Measurements from ENCODE around the gene FER. TPM values are rescaled to one million over a fixed set of nuclear protein-coding genes. Genes with fewer than 3 reads are reported as not detected.

FER gene
- total RNA-seq, 1 experiment from 2014 or later = 18.0 TPM

- Histone ChIP-seq H3K23me2 (ENCODE audit: insufficient read length, low read depth, low read length, poor library complexity, severe bottlenecking) (no peaks in the 10 kb centered on the region), H4K5ac (ENCODE audit: insufficient read length, low read depth, low read length) (no peak overlapping the region), H3K79me2 (ENCODE audit: insufficient read depth, low read length) (no peaks in the 10 kb centered on the region), H3K18ac (ENCODE audit: insufficient read length, low read depth, low read length) (no peak overlapping the region), H4K91ac (ENCODE audit: insufficient read length, low read depth, low read length) (no peak overlapping the region), H4K20me1 (ENCODE audit: control insufficient read depth, insufficient read depth, insufficient read length) (no peaks in the 10 kb centered on the region), H3K9ac (ENCODE audit: extremely low read depth, insufficient read length, low read length) (no peak overlapping the region), H3K56ac (ENCODE audit: insufficient read length, low read depth, low read length) (no peak overlapping the region), H2BK12ac (ENCODE audit: insufficient read length, low read depth, low read length) (no peak overlapping the region), H3K4me1 (ENCODE audit: insufficient read depth, low read length) (peaks cover 3% of the 10 kb centered on the region; the same call in 1 of the 2 replicates), H2AK5ac (ENCODE audit: insufficient read length, low read length) (no peak overlapping the region), H3K27me3 (ENCODE audit: insufficient read depth, low read length) (no peaks in the 10 kb centered on the region), H3K4me2 (ENCODE audit: insufficient read depth, insufficient read length, low read length) (no peak overlapping the region), H3K14ac (ENCODE audit: insufficient read depth, low read length) (no peak overlapping the region), H4K8ac (replicated peaks; ENCODE audit: insufficient read length, low read depth, low read length) (no peak overlapping the region), H2BK20ac (ENCODE audit: low read depth, low read length, poor library complexity, severe bottlenecking) (no peak overlapping the region), H2BK5ac (ENCODE audit: insufficient read length, low read length) (no peak overlapping the region), H3K9me3 (ENCODE audit: control insufficient read depth, low read depth, low read length) (no peaks in the 10 kb centered on the region), H2AFZ (ENCODE audit: low read length) (no peak overlapping the region), H3K23ac (ENCODE audit: insufficient read length, low read depth, low read length) (no peak overlapping the region), H2BK120ac (ENCODE audit: low read depth, low read length, poor library complexity, severe bottlenecking) (no peak overlapping the region), H3K79me1 (ENCODE audit: insufficient read depth, low read depth, low read length, poor library complexity, severe bottlenecking) (no peaks in the 10 kb centered on the region), H2BK15ac (ENCODE audit: low read depth, low read length) (no peak overlapping the region), H3K27ac (ENCODE audit: insufficient read length, low read depth, low read length) (no peak overlapping the region), H3K4ac (ENCODE audit: low read depth, low read length) (no peak overlapping the region), H3T11ph (ENCODE audit: low read length) (no peak overlapping the region)
- Mint-ChIP-seq H3K27me3 (ENCODE audit: low read depth) (no peaks in the 10 kb centered on the region), H3K27ac (no peak overlapping the region), H3K4me1 (peaks cover 6% of the 10 kb centered on the region in 2 experiments), H3K36me3 (ENCODE audit: insufficient read depth in 1 of 3, low read depth in 3 of 3) (no peaks in the 10 kb centered on the region), H3K4me3 (no peak overlapping the region), H3K9me3 (no peaks in the 10 kb centered on the region)
- no peak for DNase-seq
- TF ChIP-seq CTCF (conservative IDR thresholded peaks at IDR 0.05) = no peak
- WGBS (ENCODE audit: extremely low coverage, insufficient read length, low lambda C conversion rate) = no CpG with 5 or more reads among the region's 5 CpGs
Measured at GRCh38 chr5:109105631-109106267, 358.1 kb downstream of the FER start.
